Activated naive CD8-positive, alpha-beta T cell treated with anti-CD3 and anti-CD28 coated beads, Interleukin-2, amount 10 ng/mL, durations not matched to agents 7 days and 5 days (primary cell): Measurements from ENCODE around the gene AMH. TPM values are rescaled to one million over a fixed set of nuclear protein-coding genes. Genes with fewer than 3 reads are reported as not detected.

ENCODE experiments used
- ATAC-seq: fragments of 150-1000 bp; cut with Tn5 transposase; one replicate; pipeline ENCODE4 v1.10.0; 2021; ENCODE audit warnings: low read depth, moderate library complexity
- POLR2A ChIA-PET: fragments of 350-600 bp; sonication (Branson Sonifier 250); formaldehyde crosslinking; loops from one replicate; lab custom pipeline; 2021; ENCODE audit warnings: antibody characterized with exemption; lab: Charles Lee
- DNase-seq: peaks from one replicate; pipeline ENCODE4 v3.0.0; 2021
- H3K27ac Mint-ChIP-seq: one replicate; pipeline ENCODE4 v1.8.0; 2022; ENCODE audit warnings: mild to moderate bottlenecking, mixed read lengths
- H3K27me3 Mint-ChIP-seq: one replicate; pipeline ENCODE4 v1.8.0; 2022; ENCODE audit warnings: mild to moderate bottlenecking, moderate library complexity, mixed read lengths
- H3K36me3 Mint-ChIP-seq: one replicate; pipeline ENCODE4 v1.8.0; 2021; ENCODE audit warnings: mild to moderate bottlenecking, mixed read lengths
- H3K4me1 Mint-ChIP-seq: one replicate; pipeline ENCODE4 v1.8.0; 2021; ENCODE audit warnings: mixed read lengths
- H3K4me3 Mint-ChIP-seq: one replicate; pipeline ENCODE4 v1.8.0; 2022; ENCODE audit warnings: mild to moderate bottlenecking, moderate library complexity, mixed read lengths
- H3K9me3 Mint-ChIP-seq: one replicate; pipeline ENCODE4 v1.8.0; 2021; ENCODE audit warnings: mixed read lengths
- total RNA-seq, 2 experiments: library from RNA; stranded (reverse); gene quantifications; one replicate each; pipeline ENCODE4 v1.2.3, GENCODE V29; 2021

The AMH gene
- total RNA-seq, 2 experiments from 2014 or later = 9.7 to 10.4 TPM

DNA sequence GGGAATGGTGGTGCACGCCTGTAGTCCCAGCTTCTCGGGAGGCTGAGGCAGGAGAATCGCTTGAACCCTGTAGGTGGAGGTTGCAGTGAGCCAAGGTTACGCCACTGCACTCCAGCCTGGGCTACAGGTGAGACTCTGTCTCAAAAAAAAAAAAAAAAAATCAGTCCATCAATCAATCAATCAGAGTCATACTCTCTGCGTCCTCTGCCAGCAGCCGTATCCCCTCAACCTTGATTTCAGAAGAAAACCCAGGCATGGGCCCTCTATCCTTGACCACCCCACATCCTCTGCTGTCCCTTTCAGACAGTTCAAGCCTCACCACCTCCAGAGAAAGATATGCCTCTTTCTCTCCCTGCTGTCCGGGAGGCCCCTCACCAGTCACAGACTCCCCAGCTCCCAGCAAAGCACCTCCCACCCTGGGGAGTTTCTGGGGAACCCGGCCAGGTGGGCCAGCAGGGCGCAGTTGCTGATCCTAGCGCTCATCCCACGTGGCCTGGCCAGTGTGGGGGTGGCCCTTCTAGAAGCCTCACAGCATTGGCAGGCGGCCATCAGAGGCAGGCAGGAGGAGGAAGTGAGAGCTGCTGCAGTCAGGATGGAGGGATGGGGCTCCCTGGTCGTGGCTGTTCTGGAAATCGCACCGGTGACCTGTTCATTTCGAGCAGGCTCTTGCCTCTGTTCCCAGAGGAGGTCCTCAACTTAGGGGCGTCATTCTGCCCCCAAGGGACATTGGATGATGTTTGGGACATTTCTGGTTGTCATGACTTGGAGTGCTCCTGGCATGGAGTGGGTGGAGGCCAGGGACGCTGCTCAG lies 17.3 kb downstream of the AMH start:
- H3K4me3 Mint-ChIP-seq = no peak overlapping the region
- ATAC-seq (no peak), DNase-seq (no peak)
- H3K27me3 Mint-ChIP-seq = no peaks in the 10 kb centered on the region
- peaks cover 14% of the 10 kb centered on the region for H3K4me1 Mint-ChIP-seq
- peaks cover 4% of the 10 kb centered on the region for H3K36me3 Mint-ChIP-seq
- H3K9me3 Mint-ChIP-seq = no peaks in the 10 kb centered on the region
- H3K27ac Mint-ChIP-seq = peak overlapping the region; percentile 57
- POLR2A ChIA-PET = interaction anchor here (0.6 to 2.2 kb wide), 4 partner anchors 8 to 917 kb away, joined by 3 to 7 read pairs (median 6); no protein-coding TSS in a partner anchor

GRCh38 chr19:2268480-2268830 lies 19.3 kb downstream of the AMH start:
- H3K27me3 Mint-ChIP-seq = no peaks in the 10 kb centered on the region
- H3K4me3 Mint-ChIP-seq = peak overlapping the region; percentile 90
- POLR2A ChIA-PET = interaction anchor here (1.7 to 7.3 kb wide), 3 partner anchors 10 to 30 kb away, joined by 10 to 71 read pairs (median 31); partner anchors contain the start of gene JSRP1
- peak overlapping the region; percentile 61 for H3K27ac Mint-ChIP-seq
- ATAC-seq = no peak
- DNase-seq = no peak
- H3K4me1 Mint-ChIP-seq = peaks cover 22% of the 10 kb centered on the region
- H3K36me3 Mint-ChIP-seq = peaks cover 12% of the 10 kb centered on the region
- H3K9me3 Mint-ChIP-seq = no peaks in the 10 kb centered on the region

- DNase-seq = no peak
- H3K27me3 Mint-ChIP-seq = no peaks in the 10 kb centered on the region
Observed at GRCh38 chr19:2268861-2269243, 19.7 kb downstream of the AMH start.

DNA sequence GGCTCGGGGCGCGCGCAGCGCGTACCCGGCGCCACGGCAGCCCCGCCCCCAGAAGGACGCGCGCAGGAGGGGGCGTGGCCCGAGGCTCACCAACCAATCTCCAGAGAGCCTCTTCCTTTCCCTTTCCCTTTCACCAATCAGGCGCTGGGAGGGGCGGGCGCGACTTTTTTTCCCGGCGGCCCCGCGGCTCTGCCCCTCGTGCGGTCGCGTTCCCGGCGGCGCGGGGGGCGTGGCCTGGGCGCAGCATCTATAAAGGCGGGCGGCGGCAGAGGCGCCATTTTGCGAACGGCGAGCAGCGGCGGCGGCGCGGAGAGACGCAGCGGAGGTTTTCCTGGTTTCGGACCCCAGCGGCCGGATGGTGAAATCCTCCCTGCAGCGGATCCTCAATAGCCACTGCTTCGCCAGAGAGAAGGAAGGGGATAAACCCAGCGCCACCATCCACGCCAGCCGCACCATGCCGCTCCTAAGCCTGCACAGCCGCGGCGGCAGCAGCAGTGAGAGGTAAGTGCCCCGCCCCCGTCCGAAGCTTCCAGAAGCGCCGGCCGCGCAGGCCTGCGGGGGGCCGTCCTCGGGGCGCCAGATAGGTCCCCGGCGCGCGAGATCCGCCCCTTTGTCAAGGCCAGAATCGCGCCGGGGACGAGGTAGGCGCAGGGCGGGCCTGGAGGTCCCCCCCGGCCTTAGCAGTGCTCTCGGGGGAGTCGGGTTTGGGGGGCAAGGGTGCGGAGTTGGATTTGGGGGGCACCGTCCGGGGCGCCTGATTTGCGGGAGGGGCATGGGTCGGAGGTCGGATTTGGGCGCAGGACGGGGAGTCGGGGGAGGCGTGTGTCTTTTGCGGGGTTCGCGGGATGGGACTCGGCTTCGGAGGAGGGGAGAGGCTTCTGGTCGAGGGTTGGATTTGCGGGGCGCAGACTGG lies 20.4 kb downstream of the AMH start:
- POLR2A ChIA-PET = interaction anchor here (0.9 to 7.3 kb wide), 10 partner anchors 8 to 207 kb away, joined by 3 to 71 read pairs (median 8); partner anchors contain the start of genes AMH, AP3D1, GADD45B and JSRP1
- Mint-ChIP-seq H3K9me3 (no peaks in the 10 kb centered on the region), H3K4me1 (peaks cover 32% of the 10 kb centered on the region), H3K4me3 (peak overlapping the region; percentile 90), H3K36me3 (peaks cover 22% of the 10 kb centered on the region), H3K27ac (peak overlapping the region; percentile 92), H3K27me3 (no peaks in the 10 kb centered on the region)
- ATAC-seq = peak; percentile 67
- peak; percentile 100 for DNase-seq

More at GRCh38 chr19:2268861-2269243, 19.7 kb downstream of the AMH start:
- Mint-ChIP-seq H3K4me3 (peak overlapping the region; percentile 90), H3K36me3 (peaks cover 15% of the 10 kb centered on the region), H3K9me3 (no peaks in the 10 kb centered on the region), H3K4me1 (peaks cover 26% of the 10 kb centered on the region), H3K27ac (peak overlapping the region; percentile 92)
- POLR2A ChIA-PET = interaction anchor here (1.7 to 7.3 kb wide), 3 partner anchors 10 to 30 kb away, joined by 10 to 71 read pairs (median 31); partner anchors contain the start of gene JSRP1
- no peak for ATAC-seq

DNA sequence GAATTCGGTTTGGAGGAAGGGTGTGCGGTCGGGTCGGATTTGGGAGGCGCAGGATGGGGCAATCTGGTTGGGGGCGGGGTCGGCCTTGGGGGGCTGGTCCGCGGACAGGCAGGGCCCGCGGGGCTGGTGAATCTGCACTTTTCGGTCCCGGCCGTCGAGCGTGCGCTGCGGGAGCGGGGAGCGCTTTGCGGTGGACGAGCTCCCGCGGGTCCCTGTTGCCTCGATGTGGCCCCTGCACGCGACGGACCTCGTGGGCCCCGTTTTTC lies 21.0 kb downstream of the AMH start:
- ATAC-seq (no peak), DNase-seq (peak; percentile 59)
- H3K4me3 Mint-ChIP-seq = peak overlapping the region; percentile 90
- no peaks in the 10 kb centered on the region for H3K27me3 Mint-ChIP-seq
- H3K27ac Mint-ChIP-seq = peak overlapping the region; percentile 92
- H3K36me3 Mint-ChIP-seq = peaks cover 24% of the 10 kb centered on the region
- no peaks in the 10 kb centered on the region for H3K9me3 Mint-ChIP-seq
- POLR2A ChIA-PET = interaction anchor here (0.6 to 7.3 kb wide), 12 partner anchors 9 to 372 kb away, joined by 3 to 71 read pairs (median 5); partner anchors contain the start of genes AMH, AP3D1, GADD45B and JSRP1
- peaks cover 35% of the 10 kb centered on the region for H3K4me1 Mint-ChIP-seq

GRCh38 chr19:2270423-2271233 lies 21.5 kb downstream of the AMH start:
- H3K4me1 Mint-ChIP-seq = peaks cover 36% of the 10 kb centered on the region
- H3K27me3 Mint-ChIP-seq = no peaks in the 10 kb centered on the region
- ATAC-seq = peak; percentile 6
- H3K9me3 Mint-ChIP-seq = no peaks in the 10 kb centered on the region
- H3K4me3 Mint-ChIP-seq = peak overlapping the region; percentile 90
- peak; percentile 75 for DNase-seq
- H3K36me3 Mint-ChIP-seq = peaks cover 25% of the 10 kb centered on the region
- peak overlapping the region; percentile 69 for H3K27ac Mint-ChIP-seq
- POLR2A ChIA-PET = interaction anchor here (0.6 to 7.3 kb wide), 16 partner anchors 9 to 373 kb away, joined by 3 to 71 read pairs (median 4); partner anchors contain the start of genes AMH, AP3D1, GADD45B and JSRP1

DNA sequence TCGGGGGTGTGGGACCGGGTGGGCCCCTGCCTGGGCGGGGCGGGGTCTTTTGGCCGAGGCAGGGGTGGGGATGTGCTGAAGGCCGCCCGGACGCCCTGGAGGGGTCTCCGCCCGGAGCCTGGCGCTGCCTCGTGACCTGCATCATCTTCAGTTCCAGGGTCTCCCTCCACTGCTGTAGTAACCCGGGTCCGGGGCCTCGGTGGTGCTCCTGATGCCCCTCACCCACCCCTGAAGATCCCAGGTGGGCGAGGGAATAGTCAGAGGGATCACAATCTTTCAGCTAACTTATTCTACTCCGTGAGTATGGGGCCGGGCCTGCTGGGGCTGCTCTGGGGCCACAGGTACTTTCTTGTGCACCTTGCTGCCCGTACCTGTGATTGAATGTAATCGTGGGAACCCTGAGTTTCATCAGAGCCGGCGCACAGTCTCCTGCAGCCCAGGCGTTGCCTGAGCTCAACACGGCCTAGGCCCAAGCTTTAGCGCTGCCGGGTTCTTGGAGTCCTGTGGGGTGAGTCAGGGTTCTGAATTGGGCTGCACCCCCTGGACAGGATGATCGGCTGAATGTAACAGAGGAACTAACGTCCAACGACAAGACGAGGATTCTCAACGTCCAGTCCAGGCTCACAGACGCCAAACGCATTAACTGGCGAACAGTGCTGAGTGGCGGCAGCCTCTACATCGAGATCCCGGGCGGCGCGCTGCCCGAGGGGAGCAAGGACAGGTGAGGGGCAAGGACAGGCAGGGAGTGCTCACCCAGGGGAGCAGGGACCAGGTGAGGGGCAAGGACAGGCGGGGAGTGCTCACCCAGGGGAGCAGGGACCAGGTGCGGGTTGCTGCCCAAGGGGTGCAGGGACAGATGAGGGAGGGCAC lies 22.3 kb downstream of the AMH start:
- H3K27me3 Mint-ChIP-seq = no peaks in the 10 kb centered on the region
- DNase-seq = peak; percentile 52
- peaks cover 34% of the 10 kb centered on the region for H3K4me1 Mint-ChIP-seq
- peak; percentile 0 for ATAC-seq
- no peaks in the 10 kb centered on the region for H3K9me3 Mint-ChIP-seq
- peak overlapping the region; percentile 90 for H3K4me3 Mint-ChIP-seq
- POLR2A ChIA-PET = interaction anchor here (0.6 to 7.3 kb wide), 13 partner anchors 10 to 764 kb away, joined by 3 to 71 read pairs (median 4); partner anchors contain the start of genes GADD45B, JSRP1, LSM7 and MBD3
- peak overlapping the region; percentile 88 for H3K27ac Mint-ChIP-seq
- H3K36me3 Mint-ChIP-seq = peaks cover 25% of the 10 kb centered on the region

GRCh38 chr19:2273356-2274184 lies 24.4 kb downstream of the AMH start:
- H3K4me3 Mint-ChIP-seq = peak overlapping the region; percentile 80
- peaks cover 27% of the 10 kb centered on the region for H3K4me1 Mint-ChIP-seq
- H3K27ac Mint-ChIP-seq = peak overlapping the region; percentile 92
- POLR2A ChIA-PET = interaction anchor here (0.5 to 7.3 kb wide), 8 partner anchors 13 to 194 kb away, joined by 3 to 71 read pairs (median 4); partner anchors contain the start of genes AMH, JSRP1 and PLEKHJ1
- no peaks in the 10 kb centered on the region for H3K27me3 Mint-ChIP-seq
- peak; percentile 92 for DNase-seq
- H3K9me3 Mint-ChIP-seq = no peaks in the 10 kb centered on the region
- H3K36me3 Mint-ChIP-seq = peaks cover 25% of the 10 kb centered on the region
- ATAC-seq = peak; percentile 67

- peak overlapping the region; percentile 92 for H3K27ac Mint-ChIP-seq
- no peaks in the 10 kb centered on the region for H3K9me3 Mint-ChIP-seq
- ATAC-seq = no peak
- peaks cover 25% of the 10 kb centered on the region for H3K36me3 Mint-ChIP-seq
- H3K27me3 Mint-ChIP-seq = no peaks in the 10 kb centered on the region
- no peak for DNase-seq
- POLR2A ChIA-PET = interaction anchor here (0.6 to 7.3 kb wide), 8 partner anchors 10 to 116 kb away, joined by 3 to 71 read pairs (median 4); partner anchors contain the start of gene PLEKHJ1
- H3K4me1 Mint-ChIP-seq = peaks cover 26% of the 10 kb centered on the region
- H3K4me3 Mint-ChIP-seq = peak overlapping the region; percentile 80
Observed at GRCh38 chr19:2274185-2274711, 25.1 kb downstream of the AMH start.

- H3K27ac Mint-ChIP-seq = peak overlapping the region; percentile 24
- DNase-seq = peak; percentile 65
- POLR2A ChIA-PET = interaction anchor here (0.6 to 7.3 kb wide), 5 partner anchors 9 to 39 kb away, joined by 3 to 71 read pairs (median 4); partner anchors contain the start of gene PLEKHJ1
Observed at GRCh38 chr19:2274931-2275535, 25.9 kb downstream of the AMH start.

More at GRCh38 chr19:2274931-2275535, 25.9 kb downstream of the AMH start:
- Mint-ChIP-seq H3K4me3 (no peak overlapping the region), H3K27me3 (no peaks in the 10 kb centered on the region), H3K9me3 (no peaks in the 10 kb centered on the region), H3K36me3 (peaks cover 23% of the 10 kb centered on the region), H3K4me1 (peaks cover 26% of the 10 kb centered on the region)
- no peak for ATAC-seq
